ENCODE results near the gene TPD52L2. TPM values are rescaled to one million over a fixed set of nuclear protein-coding genes. Genes with fewer than 3 reads are reported as not detected.

Gene TPD52L2
- total and polyA plus RNA-seq, 8 donors = 16.3 to 47.3 (median 23.7) TPM

DNA sequence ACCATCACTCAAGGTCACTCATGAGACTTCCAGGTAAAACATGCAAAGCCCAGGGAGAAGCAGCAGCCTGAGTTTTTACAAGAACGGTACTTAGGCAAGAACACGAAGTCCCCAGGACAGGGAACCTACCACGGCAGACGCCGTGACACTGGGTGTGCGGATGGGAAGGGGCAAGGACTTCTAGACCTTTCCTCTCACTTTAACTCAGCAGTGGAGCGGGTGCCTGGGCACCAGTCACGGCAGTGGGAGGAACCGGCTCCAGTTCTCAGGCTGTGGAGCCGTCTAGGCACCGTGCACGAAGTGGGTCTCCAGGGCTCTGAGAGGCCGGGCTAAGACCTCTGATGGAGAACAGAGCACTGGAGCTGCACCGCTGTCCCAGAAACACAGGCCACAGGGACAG is 36.5 kb upstream of the TPD52L2 start:
- intact Hi-C loops (cut with DNase I) = no loop called here
- Histone ChIP-seq H3K27me3 (no peaks in the 10 kb centered on the region), H3K9me3 (no peaks in the 10 kb centered on the region), H3K4me1 (peaks cover 0 to 4% (median 4%) of the 10 kb centered on the region in 3 donors), H3K36me3 (no peaks in the 10 kb centered on the region), H3K4me3 (no peak overlapping the region), H3K27ac (no peak overlapping the region)
- 75% methylated on average over 14 of the region's 14 CpGs for WGBS, 2 donors
- ATAC-seq (no peak), FAIRE-seq (no peak), DNase-seq (no peak)
- TF ChIP-seq CTCF (IDR thresholded peaks at IDR 0.05) = no peak

DNA sequence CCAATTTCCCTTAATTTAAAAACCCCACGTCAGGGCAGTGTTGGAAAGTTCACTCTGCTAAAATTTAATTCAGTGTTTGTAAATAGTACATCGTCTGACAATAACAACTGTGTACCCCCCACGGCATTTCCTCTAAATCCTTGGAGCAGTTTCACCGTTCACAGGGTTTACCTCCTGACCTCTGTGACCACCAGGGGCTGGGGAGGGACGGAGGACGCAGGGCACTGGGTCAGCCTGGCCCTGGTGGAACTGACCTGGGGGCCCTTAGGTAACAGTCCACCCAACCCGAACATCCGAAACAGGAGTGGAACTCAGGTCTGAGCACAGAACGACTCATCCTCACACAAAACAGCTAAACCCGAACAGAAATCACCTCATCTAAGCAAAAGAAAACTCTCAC is 36.1 kb upstream of the TPD52L2 start:
- no peak for ATAC-seq
- TF ChIP-seq CTCF (IDR thresholded peaks at IDR 0.05) = no peak
- no peaks in the 10 kb centered on the region for H3K36me3 ChIP-seq
- H3K9me3 ChIP-seq = no peaks in the 10 kb centered on the region
- H3K4me3 ChIP-seq = no peak overlapping the region
- no peak overlapping the region for H3K27ac ChIP-seq
- no peaks in the 10 kb centered on the region for H3K27me3 ChIP-seq
- no peak for FAIRE-seq
- intact Hi-C loops (cut with DNase I) = no loop called here
- 78 to 80% methylated on average over 10 of the region's 10 CpGs for WGBS, 2 donors
- peaks cover 0 to 4% (median 4%) of the 10 kb centered on the region in 3 donors for H3K4me1 ChIP-seq
- DNase-seq = no peak

- ATAC-seq (no peak), DNase-seq (no peak), FAIRE-seq (no peak)
- intact Hi-C loops (cut with DNase I) = no loop called here
- TF ChIP-seq CTCF (IDR thresholded peaks at IDR 0.05) = no peak
- WGBS, 2 donors = 14 to 18% methylated on average over 10 of the region's 10 CpGs
- Histone ChIP-seq H3K27me3 (no peaks in the 10 kb centered on the region), H3K9me3 (no peaks in the 10 kb centered on the region), H3K36me3 (no peaks in the 10 kb centered on the region), H3K4me1 (peaks cover 0 to 8% (median 4%) of the 10 kb centered on the region in 3 donors), H3K27ac (peak overlapping the region in 1 of 4 donors; percentile 12), H3K4me3 (peak overlapping the region; percentile 40 to 67 (median 60))
Observed at GRCh38 chr20:63829603-63829944, 35.5 kb upstream of the TPD52L2 start.

- ATAC-seq = no peak
- WGBS, 2 donors = 1% methylated on average over 77 to 99 of the region's 99 CpGs
Observed at GRCh38 chr20:63829945-63830835, 34.9 kb upstream of the TPD52L2 start.

More at GRCh38 chr20:63829945-63830835, 34.9 kb upstream of the TPD52L2 start:
- no peak for TF ChIP-seq CTCF (IDR thresholded peaks at IDR 0.05)
- peak overlapping the region; percentile 40 to 67 (median 60) for H3K4me3 ChIP-seq
- peaks cover 0 to 11% (median 4%) of the 10 kb centered on the region in 3 donors for H3K4me1 ChIP-seq
- intact Hi-C loops (cut with DNase I) = no loop called here
- no peaks in the 10 kb centered on the region for H3K27me3 ChIP-seq
- DNase-seq (no peak), FAIRE-seq (no peak)
- H3K27ac ChIP-seq = peak overlapping the region in 1 of 4 donors; percentile 12
- no peaks in the 10 kb centered on the region for H3K36me3 ChIP-seq
- no peaks in the 10 kb centered on the region for H3K9me3 ChIP-seq

All from pancreas (tissue), 10 donors.